Panc1 (cell line): ENCODE measurements around the gene SEC23A. TPM values are rescaled to one million over a fixed set of nuclear protein-coding genes. Genes with fewer than 3 reads are reported as not detected.

ENCODE experiments used
- ATAC-seq: fragments of 200-7000 bp; cut with Tn5 transposase; 2 replicates; pipeline ENCODE4 v1.9.1; 2020; ENCODE audit warnings: mild to moderate bottlenecking, moderate library complexity
- BruUV-seq: library from RNA; stranded (reverse); fragments of 400-500 nt; replicated peaks from 2 replicates; lab custom pipeline; 2021; lab: Mats Ljungman, UMichigan
- CTCF ChIA-PET: fragments of 300-600 bp; sonication (Branson Sonifier 250); formaldehyde crosslinking; loops from one replicate; lab custom pipeline; 2022; ENCODE audit warnings: antibody characterized with exemption; lab: Charles Lee
- POLR2A ChIA-PET: fragments of 300-600 bp; sonication (Branson Sonifier 250); formaldehyde crosslinking; loops from one replicate; lab custom pipeline; 2022; ENCODE audit warnings: antibody characterized with exemption; lab: Charles Lee
- DNase-seq: peaks from one replicate; pipeline ENCODE4 v3.0.0-alpha.2; 2010; ENCODE audit warnings: low read depth, low spot score
- H3K27ac ChIP-seq: 2 replicates; pipeline ENCODE4 v1.5.1; 2011; ENCODE audit warnings: mild to moderate bottlenecking, low read length, inconsistent platforms
- H3K27me3 ChIP-seq: fragments of 200-500 bp; sonication (Bioruptor generic); 2 replicates; pipeline ENCODE4 v1.6.0; 2014; ENCODE audit warnings: low read length, inconsistent platforms; ENCODE audit not compliant: control insufficient read depth, insufficient read depth
- H3K36me3 ChIP-seq: fragments of 200-500 bp; sonication (Bioruptor generic); 2 replicates; pipeline ENCODE4 v1.5.1; 2014; ENCODE audit warnings: inconsistent platforms, mild to moderate bottlenecking, low read length, moderate library complexity; ENCODE audit not compliant: control insufficient read depth, insufficient read depth
- H3K4me1 ChIP-seq: 2 replicates; pipeline ENCODE4 v1.5.1; 2011; ENCODE audit warnings: inconsistent platforms, mild to moderate bottlenecking, low read length, moderate library complexity; ENCODE audit not compliant: control insufficient read depth, insufficient read depth
- H3K4me3 ChIP-seq, 2 experiments: 2 replicates each; pipeline ENCODE4 v1.5.1; 2011 to 2012; ENCODE audit warnings: low read depth in 2 of 2, low read length in 2 of 2, mild to moderate bottlenecking in 2 of 2, inconsistent platforms in 1 of 2, moderate library complexity in 1 of 2
- H3K9me3 ChIP-seq: fragments of 200-500 bp; sonication (Bioruptor generic); 2 replicates; pipeline ENCODE4 v1.5.1; 2014; ENCODE audit warnings: low read depth, mild to moderate bottlenecking, inconsistent platforms, low read length, moderate library complexity; ENCODE audit not compliant: control insufficient read depth, insufficient read depth
- POLR2AphosphoS5 ChIP-seq: IDR thresholded peaks from 2 replicates; pipeline ENCODE4 v1.6.1; 2012; ENCODE audit warnings: mild to moderate bottlenecking, low read depth, low read length, moderate library complexity
- SIN3A ChIP-seq: IDR thresholded peaks from 2 replicates; pipeline ENCODE4 v1.6.1; 2012; ENCODE audit warnings: low read depth, mild to moderate bottlenecking, low read length, moderate library complexity, borderline replicate concordance; ENCODE audit not compliant: insufficient read depth
- TCF7L2 ChIP-seq: IDR thresholded peaks from 2 replicates; pipeline ENCODE4 v1.6.1; 2011; ENCODE audit warnings: mild to moderate bottlenecking, low read depth, low read length, inconsistent platforms
- in situ Hi-C: cut with HindIII; loops from 2 replicates; pipeline ENCODE4 v1.10.0; 2016; ENCODE audit warnings: low sequenced_read_pairs, low pct_unique_long_range_greater_than_20kb
- intact Hi-C: fragments of 100-400 bp; cut with micrococcal nuclease; formaldehyde crosslinking; loops from one replicate; pipeline ENCODE4 v1.10.0; 2022; ENCODE audit not compliant: unreplicated experiment
- total RNA-seq: library from RNA; stranded (reverse); gene quantifications from one replicate; pipeline ENCODE4 v1.2.1, GENCODE V29; 2021; ENCODE audit not compliant: unreplicated experiment
- TF ChIP-seq, protein P1 (sequence below), 2 experiments: IDR thresholded peaks; 2 replicates each; pipeline ENCODE4 v1.6.1; 2011 to 2012; ENCODE audit warnings: low read depth in 2 of 2, control low read depth in 1 of 2, low read length in 1 of 2, mild to moderate bottlenecking in 1 of 2, moderate library complexity in 1 of 2; ENCODE audit not compliant: insufficient read depth in 1 of 2
- TF ChIP-seq, protein P2 (sequence below): fragments of 450-650 bp; IDR thresholded peaks from 2 replicates; pipeline ENCODE4 v1.5.1; 2017; ENCODE audit warnings: mild to moderate bottlenecking

Gene SEC23A
- total RNA-seq, 1 experiment from 2014 or later: 76.7 TPM

DNA sequence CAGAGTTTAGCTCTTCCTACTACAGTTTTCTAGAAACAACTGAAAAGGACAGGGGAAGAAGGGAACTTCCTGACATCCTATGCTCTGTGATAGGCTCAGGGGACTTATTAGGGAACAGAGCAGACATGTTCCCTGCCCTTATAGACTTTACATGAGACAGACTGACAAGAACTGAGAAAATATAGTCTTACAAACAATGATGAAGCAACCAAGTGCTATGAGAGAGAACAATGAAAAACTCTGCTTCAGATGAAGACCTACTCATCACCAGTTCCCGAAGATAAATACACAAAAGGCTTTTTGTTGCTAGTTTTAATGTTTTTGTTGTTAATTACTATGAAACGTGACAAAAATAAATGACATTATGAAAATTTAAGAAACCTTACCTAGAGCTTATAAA lies 115.3 kb downstream of the SEC23A start:
- CTCF ChIA-PET: no interaction called here
- Histone ChIP-seq H3K27me3 (no peaks in the 10 kb centered on the region), H3K36me3 (no peaks in the 10 kb centered on the region), H3K4me1 (no peaks in the 10 kb centered on the region), H3K9me3 (no peaks in the 10 kb centered on the region), H3K27ac (no peak overlapping the region), H3K4me3 (no peak overlapping the region)
- in situ Hi-C loops (no loop called here), intact Hi-C loops (no loop called here)
- POLR2A ChIA-PET: no interaction called here
- BruUV-seq: no TSS peak
- DNase-seq (no peak), ATAC-seq (no peak)
- no peak for TF ChIP-seq SIN3A
- TF ChIP-seq POLR2AphosphoS5: no peak
- no peak for TF ChIP-seq TCF7L2
- TF ChIP-seq, protein P1, sequence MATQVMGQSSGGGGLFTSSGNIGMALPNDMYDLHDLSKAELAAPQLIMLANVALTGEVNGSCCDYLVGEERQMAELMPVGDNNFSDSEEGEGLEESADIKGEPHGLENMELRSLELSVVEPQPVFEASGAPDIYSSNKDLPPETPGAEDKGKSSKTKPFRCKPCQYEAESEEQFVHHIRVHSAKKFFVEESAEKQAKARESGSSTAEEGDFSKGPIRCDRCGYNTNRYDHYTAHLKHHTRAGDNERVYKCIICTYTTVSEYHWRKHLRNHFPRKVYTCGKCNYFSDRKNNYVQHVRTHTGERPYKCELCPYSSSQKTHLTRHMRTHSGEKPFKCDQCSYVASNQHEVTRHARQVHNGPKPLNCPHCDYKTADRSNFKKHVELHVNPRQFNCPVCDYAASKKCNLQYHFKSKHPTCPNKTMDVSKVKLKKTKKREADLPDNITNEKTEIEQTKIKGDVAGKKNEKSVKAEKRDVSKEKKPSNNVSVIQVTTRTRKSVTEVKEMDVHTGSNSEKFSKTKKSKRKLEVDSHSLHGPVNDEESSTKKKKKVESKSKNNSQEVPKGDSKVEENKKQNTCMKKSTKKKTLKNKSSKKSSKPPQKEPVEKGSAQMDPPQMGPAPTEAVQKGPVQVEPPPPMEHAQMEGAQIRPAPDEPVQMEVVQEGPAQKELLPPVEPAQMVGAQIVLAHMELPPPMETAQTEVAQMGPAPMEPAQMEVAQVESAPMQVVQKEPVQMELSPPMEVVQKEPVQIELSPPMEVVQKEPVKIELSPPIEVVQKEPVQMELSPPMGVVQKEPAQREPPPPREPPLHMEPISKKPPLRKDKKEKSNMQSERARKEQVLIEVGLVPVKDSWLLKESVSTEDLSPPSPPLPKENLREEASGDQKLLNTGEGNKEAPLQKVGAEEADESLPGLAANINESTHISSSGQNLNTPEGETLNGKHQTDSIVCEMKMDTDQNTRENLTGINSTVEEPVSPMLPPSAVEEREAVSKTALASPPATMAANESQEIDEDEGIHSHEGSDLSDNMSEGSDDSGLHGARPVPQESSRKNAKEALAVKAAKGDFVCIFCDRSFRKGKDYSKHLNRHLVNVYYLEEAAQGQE (IDR thresholded peaks at IDR 0.05; ENCODE audit: insufficient read depth in 1 of 2, low read depth in 2 of 2, low read length in 1 of 2): no peak
- TF ChIP-seq, protein P2, sequence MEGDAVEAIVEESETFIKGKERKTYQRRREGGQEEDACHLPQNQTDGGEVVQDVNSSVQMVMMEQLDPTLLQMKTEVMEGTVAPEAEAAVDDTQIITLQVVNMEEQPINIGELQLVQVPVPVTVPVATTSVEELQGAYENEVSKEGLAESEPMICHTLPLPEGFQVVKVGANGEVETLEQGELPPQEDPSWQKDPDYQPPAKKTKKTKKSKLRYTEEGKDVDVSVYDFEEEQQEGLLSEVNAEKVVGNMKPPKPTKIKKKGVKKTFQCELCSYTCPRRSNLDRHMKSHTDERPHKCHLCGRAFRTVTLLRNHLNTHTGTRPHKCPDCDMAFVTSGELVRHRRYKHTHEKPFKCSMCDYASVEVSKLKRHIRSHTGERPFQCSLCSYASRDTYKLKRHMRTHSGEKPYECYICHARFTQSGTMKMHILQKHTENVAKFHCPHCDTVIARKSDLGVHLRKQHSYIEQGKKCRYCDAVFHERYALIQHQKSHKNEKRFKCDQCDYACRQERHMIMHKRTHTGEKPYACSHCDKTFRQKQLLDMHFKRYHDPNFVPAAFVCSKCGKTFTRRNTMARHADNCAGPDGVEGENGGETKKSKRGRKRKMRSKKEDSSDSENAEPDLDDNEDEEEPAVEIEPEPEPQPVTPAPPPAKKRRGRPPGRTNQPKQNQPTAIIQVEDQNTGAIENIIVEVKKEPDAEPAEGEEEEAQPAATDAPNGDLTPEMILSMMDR: no peak

DNA sequence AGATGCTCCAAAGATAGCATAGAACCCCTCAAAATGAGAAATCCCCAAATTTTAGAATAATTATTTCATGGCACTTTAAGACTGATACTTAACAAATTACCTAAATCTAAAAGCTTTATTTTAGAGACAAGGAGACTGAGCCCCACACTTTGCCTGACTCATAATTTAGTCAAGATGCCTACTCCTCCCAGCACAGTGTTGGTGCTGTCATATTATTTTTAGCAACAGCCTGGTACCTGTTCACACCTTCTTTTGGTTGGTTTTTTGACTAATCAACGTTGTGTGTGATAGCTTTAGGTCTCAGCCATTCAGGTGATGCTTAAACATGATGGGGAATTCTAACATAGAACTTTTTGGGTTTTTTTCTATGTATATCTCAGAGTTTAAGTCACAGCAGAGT lies 120.2 kb downstream of the SEC23A start:
- no peak for DNase-seq
- in situ Hi-C loops: no loop called here
- H3K4me1 ChIP-seq: no peaks in the 10 kb centered on the region
- no peaks in the 10 kb centered on the region for H3K36me3 ChIP-seq
- intact Hi-C loops: no loop called here
- no TSS peak for BruUV-seq
- no peak overlapping the region for H3K27ac ChIP-seq
- no peaks in the 10 kb centered on the region for H3K9me3 ChIP-seq
- no peak for ATAC-seq
- no peaks in the 10 kb centered on the region for H3K27me3 ChIP-seq
- TF ChIP-seq POLR2AphosphoS5 (no peak), TCF7L2 (no peak), SIN3A (no peak)
- TF ChIP-seq, protein P2: no peak
- TF ChIP-seq, protein P1 (IDR thresholded peaks at IDR 0.05; ENCODE audit: insufficient read depth in 1 of 2, low read depth in 2 of 2, low read length in 1 of 2): no peak
- H3K4me3 ChIP-seq: no peak overlapping the region
- CTCF ChIA-PET: no interaction called here
- POLR2A ChIA-PET: no interaction called here
